HG02678 (cell line): ENCODE measurements around the gene PTGIS.
"Not testable (repeated sequence)": the region's sequence is repeated elsewhere in the genome, so short reads cannot be mapped to it uniquely, and the experiment has no call there.

ENCODE experiments used
- ATAC-seq: cut with Tn5 transposase; IDR thresholded peaks from one replicate; pipeline ENCODE4 v1.9.1; 2021; ENCODE audit warnings: mild to moderate bottlenecking, moderate library complexity; ENCODE audit not compliant: unreplicated experiment

PTGIS gene

GRCh38 chr20:49579874-49580812, 12.2 kb upstream of the PTGIS start:
- ATAC-seq = no peak

- no peak for ATAC-seq
Observed at GRCh38 chr20:49579195-49579594, 11.3 kb upstream of the PTGIS start.

GRCh38 chr20:49578436-49578835, 10.5 kb upstream of the PTGIS start:
- no peak for ATAC-seq

- ATAC-seq = no peak
Observed at GRCh38 chr20:49575551-49576060, 7.7 kb upstream of the PTGIS start.

GRCh38 chr20:49573900-49574416, 6.0 kb upstream of the PTGIS start:
- no peak for ATAC-seq

GRCh38 chr20:49572857-49573256, 4.9 kb upstream of the PTGIS start:
- ATAC-seq = no peak

GRCh38 chr20:49571553-49571835, 3.6 kb upstream of the PTGIS start:
- no peak for ATAC-seq

- ATAC-seq = no peak
Observed at GRCh38 chr20:49570828-49571552, 3.1 kb upstream of the PTGIS start.

GRCh38 chr20:49570161-49570827, 2.4 kb upstream of the PTGIS start:
- no peak for ATAC-seq

GRCh38 chr20:49569411-49570115, 1.6 kb upstream of the PTGIS start:
- ATAC-seq = no peak

- no peak for ATAC-seq
Observed at GRCh38 chr20:49568278-49569151, 578 bp upstream of the PTGIS start.

- ATAC-seq = no peak
Observed at GRCh38 chr20:49566401-49567364, 1.3 kb downstream of the PTGIS start.

GRCh38 chr20:49564991-49565390, 2.9 kb downstream of the PTGIS start:
- not testable (repeated sequence) for ATAC-seq

- ATAC-seq = no peak
Observed at GRCh38 chr20:49563015-49563980, 4.6 kb downstream of the PTGIS start.

- no peak for ATAC-seq
Observed at GRCh38 chr20:49562311-49563014, 5.5 kb downstream of the PTGIS start.

GRCh38 chr20:49561806-49562205, 6.1 kb downstream of the PTGIS start:
- ATAC-seq = no peak

GRCh38 chr20:49561256-49561655, 6.7 kb downstream of the PTGIS start:
- ATAC-seq = no peak
